ENCODE data around the gene CCDC106.

Gene CCDC106

DNA sequence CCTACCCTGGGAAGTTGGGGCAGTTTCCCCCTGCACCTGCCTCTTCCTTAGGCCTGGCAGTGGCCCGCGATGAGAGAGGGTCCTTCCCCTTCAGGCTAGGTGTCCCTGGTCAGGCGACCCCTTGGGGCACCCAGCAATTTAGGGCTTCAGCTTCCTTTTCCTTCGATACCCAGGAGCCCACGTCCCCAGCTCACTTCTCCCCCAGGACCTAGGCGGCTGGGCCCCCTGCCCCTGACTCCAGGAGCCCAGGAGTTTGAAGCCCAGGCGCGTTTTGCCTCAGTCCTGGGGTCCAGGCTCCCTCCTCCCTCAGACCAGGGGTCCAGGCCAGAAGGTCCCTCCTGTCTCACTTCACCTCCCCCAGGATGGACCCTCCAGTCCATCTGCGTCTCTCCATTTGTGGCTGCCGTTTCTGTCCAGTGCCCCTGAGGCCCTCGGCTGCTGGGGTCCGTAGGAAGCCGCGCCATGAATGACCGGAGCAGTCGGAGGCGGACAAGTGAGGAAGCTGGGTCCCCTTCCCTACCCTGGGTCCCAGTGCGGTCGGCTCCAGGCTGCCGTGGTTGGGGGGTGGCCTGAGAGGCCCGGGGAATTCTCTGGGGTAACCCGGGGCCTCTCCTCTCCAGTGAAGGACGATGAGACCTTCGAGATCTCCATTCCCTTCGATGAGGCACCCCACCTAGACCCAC is 714 bp downstream of the CCDC106 start:
- peak overlapping the region; percentile 67 to 78 for H3K4me3 ChIP-seq (ENCODE audit: low read depth in 1 of 2, low read length in 2 of 2)
- peaks cover 27% of the 10 kb centered on the region for H3K4me1 ChIP-seq (ENCODE audit: insufficient read depth, low read length)
- H3K36me3 ChIP-seq (ENCODE audit: insufficient read depth, low read length): peaks cover 10% of the 10 kb centered on the region
- no peaks in the 10 kb centered on the region for H3K27me3 ChIP-seq (ENCODE audit: control insufficient read depth in 1 of 2, insufficient read depth in 2 of 2, low read length in 2 of 2)
- H3K9ac ChIP-seq (ENCODE audit: low read length): peak overlapping the region; percentile 11
- peak overlapping the region; percentile 81 for H3K27ac ChIP-seq (ENCODE audit: low read depth, low read length)
- H3K9me3 ChIP-seq (ENCODE audit: low read length): no peaks in the 10 kb centered on the region

DNA sequence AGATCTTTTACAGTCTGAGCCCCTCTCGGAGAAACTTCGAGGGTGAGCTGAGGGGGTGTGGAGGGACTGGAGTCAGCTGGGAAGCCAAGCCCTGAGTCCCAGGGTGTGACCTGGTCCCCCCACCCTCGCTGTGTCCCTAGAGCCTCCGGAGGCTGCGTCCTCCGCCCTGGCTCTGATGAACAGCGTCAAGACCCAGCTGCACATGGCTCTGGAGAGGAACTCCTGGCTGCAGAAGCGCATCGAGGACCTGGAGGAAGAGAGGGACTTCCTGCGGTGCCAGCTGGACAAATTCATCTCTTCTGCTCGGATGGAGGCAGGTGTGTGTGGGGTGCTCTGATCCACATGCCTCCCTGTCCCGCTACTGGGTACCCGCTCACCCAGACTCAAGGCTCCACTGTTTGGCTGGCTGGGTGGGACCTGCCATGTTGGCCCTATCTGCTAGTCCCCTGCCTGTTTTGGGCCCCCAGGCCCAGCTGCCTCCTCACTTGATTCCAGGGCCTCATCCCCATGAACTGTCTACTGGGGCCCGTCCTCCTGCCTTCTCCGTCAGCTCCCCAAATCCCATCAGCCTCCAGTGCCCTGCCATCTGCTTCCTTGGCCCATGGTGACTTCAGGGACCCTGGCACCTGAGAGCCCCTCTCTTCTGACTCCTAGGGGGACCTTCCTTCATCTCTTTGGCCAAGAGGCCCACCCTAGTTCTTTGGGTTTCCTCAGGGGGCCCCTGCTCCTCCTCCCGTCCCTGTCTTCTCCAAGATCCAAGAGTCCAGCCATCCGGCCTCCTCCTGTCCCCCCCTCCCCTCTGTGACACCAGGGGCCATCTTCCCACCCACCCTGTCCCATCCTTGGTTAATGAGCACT is 1.5 kb downstream of the CCDC106 start:
- Histone ChIP-seq H3K4me1 (ENCODE audit: insufficient read depth, low read length) (peaks cover 22% of the 10 kb centered on the region), H3K27me3 (ENCODE audit: control insufficient read depth in 1 of 2, insufficient read depth in 2 of 2, low read length in 2 of 2) (no peaks in the 10 kb centered on the region), H3K36me3 (ENCODE audit: insufficient read depth, low read length) (peaks cover 10% of the 10 kb centered on the region), H3K27ac (ENCODE audit: low read depth, low read length) (peak overlapping the region; percentile 81), H3K9me3 (ENCODE audit: low read length) (no peaks in the 10 kb centered on the region), H3K9ac (ENCODE audit: low read length) (peak overlapping the region; percentile 11), H3K4me3 (ENCODE audit: low read depth in 1 of 2, low read length in 2 of 2) (peak overlapping the region; percentile 67 to 78)

DNA sequence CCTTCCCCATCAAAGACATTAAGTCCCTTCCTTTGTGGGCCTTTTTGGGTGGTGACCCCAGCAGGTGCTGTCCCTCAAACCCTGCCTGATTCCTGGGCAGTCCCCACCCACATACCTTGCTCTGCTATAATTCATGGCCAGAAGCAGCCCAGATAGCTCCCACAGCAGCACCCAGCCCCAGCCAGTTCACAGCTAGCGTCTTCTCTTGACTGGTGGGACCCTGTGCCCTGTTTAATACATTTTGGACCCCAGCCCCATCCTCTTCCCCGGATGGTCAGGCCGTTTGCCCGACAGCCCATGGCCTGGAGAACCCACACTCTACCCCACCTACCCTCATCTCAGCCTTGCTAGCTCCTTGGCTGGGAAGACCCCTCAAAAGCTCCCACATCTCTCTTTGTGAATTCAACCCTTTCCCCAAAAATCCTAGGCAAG is 2.1 kb downstream of the CCDC106 start:
- H3K4me3 ChIP-seq (ENCODE audit: low read depth in 1 of 2, low read length in 2 of 2): no peak overlapping the region
- H3K9ac ChIP-seq (ENCODE audit: low read length): no peak overlapping the region
- no peaks in the 10 kb centered on the region for H3K27me3 ChIP-seq (ENCODE audit: control insufficient read depth in 1 of 2, insufficient read depth in 2 of 2, low read length in 2 of 2)
- H3K36me3 ChIP-seq (ENCODE audit: insufficient read depth, low read length): peaks cover 4% of the 10 kb centered on the region
- H3K27ac ChIP-seq (ENCODE audit: low read depth, low read length): no peak overlapping the region
- no peaks in the 10 kb centered on the region for H3K9me3 ChIP-seq (ENCODE audit: low read length)
- H3K4me1 ChIP-seq (ENCODE audit: insufficient read depth, low read length): peaks cover 18% of the 10 kb centered on the region

DNA sequence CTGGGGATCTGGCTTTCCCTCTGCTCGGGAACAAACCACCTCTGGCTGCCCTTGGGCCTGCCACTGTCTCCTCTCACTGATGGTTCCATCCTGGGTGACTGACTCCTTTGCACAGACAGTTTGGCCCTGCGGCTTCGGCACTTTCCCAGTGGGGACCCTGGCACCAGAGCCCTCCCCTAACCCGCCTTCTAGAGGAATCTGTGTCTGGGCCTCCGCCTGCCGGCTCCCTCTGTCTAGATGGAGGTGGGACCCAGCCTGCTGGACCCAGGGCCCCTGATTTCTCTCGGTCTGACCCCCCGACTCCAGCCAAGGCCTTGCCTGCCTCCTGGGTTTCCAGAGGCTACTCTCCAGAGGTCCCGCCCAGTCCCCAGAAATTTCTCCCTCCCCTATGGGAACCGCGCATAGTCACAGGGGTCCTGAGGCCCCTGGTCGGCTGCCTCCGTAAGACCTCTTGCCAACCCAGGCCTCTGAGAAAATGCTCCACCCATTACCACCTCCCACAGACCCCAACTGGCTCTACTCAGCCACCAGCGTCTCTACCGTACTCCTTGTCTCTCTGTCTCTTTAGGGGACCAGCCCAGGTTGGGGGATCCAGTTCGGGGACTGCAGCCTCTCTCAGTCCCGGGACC is 2.7 kb downstream of the CCDC106 start:
- H3K9ac ChIP-seq (ENCODE audit: low read length): no peak overlapping the region

DNA sequence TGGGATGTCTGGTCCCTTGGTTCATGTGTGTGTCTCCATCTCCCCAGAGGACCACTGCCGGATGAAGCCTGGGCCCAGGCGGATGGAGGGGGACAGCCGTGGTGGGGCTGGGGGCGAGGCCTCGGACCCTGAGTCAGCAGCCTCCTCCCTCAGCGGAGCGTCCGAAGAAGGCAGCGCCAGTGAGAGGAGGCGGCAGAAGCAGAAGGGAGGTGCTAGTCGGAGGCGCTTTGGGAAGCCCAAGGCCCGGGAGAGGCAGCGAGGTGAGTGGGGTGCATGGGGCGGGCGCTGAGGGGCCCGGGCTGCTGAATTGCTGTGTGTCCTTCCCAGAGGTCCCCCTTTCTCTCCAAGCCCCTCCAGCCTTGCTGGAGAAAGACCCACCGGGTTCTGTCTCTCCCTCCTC is 3.2 kb downstream of the CCDC106 start:
- H3K36me3 ChIP-seq (ENCODE audit: insufficient read depth, low read length): no peaks in the 10 kb centered on the region
- H3K9me3 ChIP-seq (ENCODE audit: low read length): no peaks in the 10 kb centered on the region
- no peak overlapping the region for H3K27ac ChIP-seq (ENCODE audit: low read depth, low read length)
- H3K9ac ChIP-seq (ENCODE audit: low read length): no peak overlapping the region
- no peaks in the 10 kb centered on the region for H3K27me3 ChIP-seq (ENCODE audit: control insufficient read depth in 1 of 2, insufficient read depth in 2 of 2, low read length in 2 of 2)
- H3K4me1 ChIP-seq (ENCODE audit: insufficient read depth, low read length): peaks cover 25% of the 10 kb centered on the region
- H3K4me3 ChIP-seq (ENCODE audit: low read depth in 1 of 2, low read length in 2 of 2): no peak overlapping the region

More for the DNA sequence above, 2.7 kb downstream of the CCDC106 start:
- H3K27me3 ChIP-seq (ENCODE audit: control insufficient read depth in 1 of 2, insufficient read depth in 2 of 2, low read length in 2 of 2): no peaks in the 10 kb centered on the region
- peaks cover 20% of the 10 kb centered on the region for H3K4me1 ChIP-seq (ENCODE audit: insufficient read depth, low read length)
- H3K27ac ChIP-seq (ENCODE audit: low read depth, low read length): no peak overlapping the region
- no peaks in the 10 kb centered on the region for H3K36me3 ChIP-seq (ENCODE audit: insufficient read depth, low read length)
- no peaks in the 10 kb centered on the region for H3K9me3 ChIP-seq (ENCODE audit: low read length)
- no peak overlapping the region for H3K4me3 ChIP-seq (ENCODE audit: low read depth in 1 of 2, low read length in 2 of 2)

DNA sequence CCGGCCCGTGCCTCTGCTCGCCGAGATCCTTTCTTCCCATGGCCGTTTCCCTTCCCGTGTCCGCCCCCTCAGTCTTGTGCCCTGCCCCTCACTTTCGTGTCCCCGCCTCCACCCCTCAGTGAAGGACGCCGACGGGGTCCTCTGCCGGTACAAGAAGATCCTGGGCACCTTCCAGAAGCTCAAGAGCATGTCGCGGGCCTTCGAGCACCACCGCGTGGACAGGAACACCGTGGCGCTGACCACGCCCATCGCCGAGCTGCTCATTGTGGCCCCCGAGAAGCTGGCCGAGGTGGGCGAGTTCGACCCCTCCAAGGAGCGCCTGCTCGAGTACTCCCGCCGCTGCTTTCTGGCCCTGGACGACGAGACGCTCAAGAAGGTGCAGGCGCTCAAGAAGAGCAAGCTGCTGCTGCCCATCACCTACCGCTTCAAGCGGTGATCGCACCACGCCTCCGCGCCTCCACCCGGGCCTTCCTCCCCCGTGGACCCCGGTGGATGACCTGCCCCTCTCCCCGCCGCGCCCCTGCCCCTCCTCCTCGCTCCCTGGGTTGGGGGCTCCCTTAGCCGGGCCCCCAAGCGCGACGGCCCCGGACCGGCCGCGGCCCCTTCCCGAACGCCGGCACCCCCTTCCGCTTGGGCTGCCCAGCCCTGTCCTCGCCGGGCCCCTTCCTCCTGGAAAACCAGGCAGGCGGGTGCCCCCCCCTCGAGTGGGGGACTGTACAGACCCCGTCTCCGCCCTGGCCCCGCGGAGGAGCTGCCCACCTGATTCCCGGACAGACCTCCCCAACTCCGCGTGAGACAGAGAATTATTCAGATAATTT is 4.5 kb downstream of the CCDC106 start:
- Histone ChIP-seq H3K4me1 (ENCODE audit: insufficient read depth, low read length) (peaks cover 31% of the 10 kb centered on the region), H3K27ac (ENCODE audit: low read depth, low read length) (no peak overlapping the region), H3K4me3 (ENCODE audit: low read depth in 1 of 2, low read length in 2 of 2) (no peak overlapping the region), H3K36me3 (ENCODE audit: insufficient read depth, low read length) (no peaks in the 10 kb centered on the region), H3K9ac (ENCODE audit: low read length) (no peak overlapping the region), H3K27me3 (ENCODE audit: control insufficient read depth in 1 of 2, insufficient read depth in 2 of 2, low read length in 2 of 2) (no peaks in the 10 kb centered on the region), H3K9me3 (ENCODE audit: low read length) (no peaks in the 10 kb centered on the region)

DNA sequence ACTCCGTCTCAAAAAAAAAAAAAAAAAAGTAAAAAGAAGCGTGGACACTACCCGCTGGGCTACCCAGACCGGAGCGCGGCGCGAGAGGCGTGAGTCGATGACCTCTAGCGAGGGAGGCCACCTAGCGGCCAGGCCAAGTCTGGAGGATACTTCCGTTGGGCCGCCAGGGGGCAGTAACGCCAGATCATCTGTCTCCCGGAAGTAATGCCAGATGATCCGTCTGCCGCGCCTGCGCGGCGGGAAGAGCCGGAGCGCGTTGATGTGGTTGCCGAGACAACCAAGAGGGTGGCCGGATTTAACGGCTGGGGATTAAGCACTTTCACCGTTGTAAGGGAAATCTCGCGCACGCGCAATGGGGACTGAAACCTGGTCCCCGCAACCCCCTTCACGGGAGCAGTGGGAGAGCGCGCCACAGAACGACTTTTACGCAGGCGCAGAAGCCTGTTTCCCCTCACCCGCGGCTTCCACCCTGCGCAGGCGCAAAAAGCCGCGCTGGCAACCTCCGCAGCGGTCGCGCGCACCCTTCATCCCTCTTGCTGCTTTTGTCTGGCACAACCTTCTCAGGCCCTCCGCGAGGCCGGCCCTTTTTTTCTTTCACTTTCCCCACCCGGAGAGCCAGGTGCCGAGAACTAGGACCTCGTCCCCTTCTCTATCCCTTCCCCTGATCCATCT is 5.8 kb downstream of the CCDC106 start:
- Histone ChIP-seq H3K27ac (ENCODE audit: low read depth, low read length) (peak overlapping the region; percentile 98), H3K9ac (ENCODE audit: low read length) (peak overlapping the region; percentile 79), H3K4me3 (ENCODE audit: low read depth in 1 of 2, low read length in 2 of 2) (peak overlapping the region; percentile 59 to 70), H3K4me1 (ENCODE audit: insufficient read depth, low read length) (peaks cover 42% of the 10 kb centered on the region), H3K27me3 (ENCODE audit: control insufficient read depth in 1 of 2, insufficient read depth in 2 of 2, low read length in 2 of 2) (no peaks in the 10 kb centered on the region), H3K36me3 (ENCODE audit: insufficient read depth, low read length) (no peaks in the 10 kb centered on the region), H3K9me3 (ENCODE audit: low read length) (no peaks in the 10 kb centered on the region)

DNA sequence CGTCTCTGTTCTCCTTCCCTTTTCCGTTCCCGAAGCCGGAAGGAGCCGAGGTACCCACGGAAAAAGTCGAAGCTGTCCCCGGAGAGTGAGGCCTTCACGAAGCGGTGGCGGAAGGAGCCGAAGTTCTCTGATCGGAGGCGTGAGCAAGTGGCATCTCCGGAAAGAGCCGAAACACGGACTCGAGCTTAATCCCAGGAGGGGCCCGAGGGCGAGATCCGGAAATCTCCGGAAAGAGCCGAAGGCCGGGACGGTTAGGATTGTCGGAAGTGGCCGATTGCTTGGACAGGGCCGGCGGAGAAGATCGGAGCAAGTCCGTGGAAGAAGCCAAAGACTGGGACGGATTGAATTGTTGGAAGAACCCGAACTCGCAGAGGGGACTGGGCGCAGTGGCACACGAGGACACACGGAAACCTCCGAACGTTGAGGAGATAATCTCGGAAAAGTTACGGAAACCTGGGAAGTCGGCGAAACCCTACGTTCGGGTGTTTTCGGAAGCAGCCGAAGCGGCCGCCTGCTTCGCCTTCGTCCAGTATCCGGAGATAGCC is 6.4 kb downstream of the CCDC106 start:
- peak overlapping the region; percentile 79 for H3K9ac ChIP-seq (ENCODE audit: low read length)
- no peaks in the 10 kb centered on the region for H3K27me3 ChIP-seq (ENCODE audit: control insufficient read depth in 1 of 2, insufficient read depth in 2 of 2, low read length in 2 of 2)
- peak overlapping the region; percentile 98 for H3K27ac ChIP-seq (ENCODE audit: low read depth, low read length)
- H3K4me3 ChIP-seq (ENCODE audit: low read depth in 1 of 2, low read length in 2 of 2): peak overlapping the region; percentile 59 to 70
- H3K4me1 ChIP-seq (ENCODE audit: insufficient read depth, low read length): peaks cover 39% of the 10 kb centered on the region
- no peaks in the 10 kb centered on the region for H3K9me3 ChIP-seq (ENCODE audit: low read length)
- peaks cover 3% of the 10 kb centered on the region for H3K36me3 ChIP-seq (ENCODE audit: insufficient read depth, low read length)

DNA sequence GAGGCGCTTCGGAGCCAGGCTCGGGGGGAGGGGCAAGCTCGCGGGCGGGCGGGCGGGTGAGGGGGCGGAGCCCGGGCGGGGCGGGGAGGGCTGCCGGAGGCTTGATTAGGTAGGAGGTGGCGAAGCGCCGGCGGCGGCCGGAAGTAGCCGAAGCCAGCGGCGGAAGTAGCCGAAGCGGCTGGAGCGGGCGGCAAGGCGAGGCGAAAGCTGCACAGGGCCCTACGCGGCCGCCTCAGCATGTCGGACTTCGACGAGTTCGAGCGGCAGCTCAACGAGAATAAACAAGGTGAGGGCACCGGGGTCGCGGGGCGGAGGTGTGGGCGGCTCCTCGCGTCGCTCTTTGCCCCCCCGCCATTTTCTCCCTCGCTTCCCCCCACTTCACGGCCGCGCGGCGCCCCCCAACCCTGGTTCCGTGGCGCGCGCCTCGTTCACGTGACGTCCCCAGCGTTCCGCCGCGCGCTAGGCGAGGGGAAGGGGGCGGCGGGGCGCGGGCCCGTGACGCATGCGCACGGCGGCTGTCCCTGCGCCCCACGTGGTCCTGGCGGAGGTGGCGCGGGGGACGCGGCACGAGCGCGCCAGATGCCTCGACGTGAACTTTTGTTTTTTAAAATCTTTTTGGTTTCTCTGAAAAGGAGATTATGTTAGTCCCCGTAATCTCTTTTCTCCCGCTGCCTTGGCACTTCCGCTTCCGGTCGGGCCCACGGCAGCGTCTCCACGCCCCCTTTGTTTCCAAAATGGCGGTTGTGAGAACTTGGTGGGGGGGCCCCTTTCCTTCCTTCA is 7.0 kb downstream of the CCDC106 start, which contains the start of gene U2AF2:
Gene U2AF2, plus strand, starts transcription at position 168 of the 780 bp plus-strand sequence. Its CDS starts 70 bp downstream, at position 238.
- H3K27me3 ChIP-seq (ENCODE audit: control insufficient read depth in 1 of 2, insufficient read depth in 2 of 2, low read length in 2 of 2): no peaks in the 10 kb centered on the region
- H3K9me3 ChIP-seq (ENCODE audit: low read length): no peaks in the 10 kb centered on the region
- peaks cover 35% of the 10 kb centered on the region for H3K4me1 ChIP-seq (ENCODE audit: insufficient read depth, low read length)
- H3K9ac ChIP-seq (ENCODE audit: low read length): peak within 1 kb of the TSS; percentile 82
- peak within 1 kb of the TSS; percentile 98 for H3K27ac ChIP-seq (ENCODE audit: low read depth, low read length)
- peaks cover 9% of the 10 kb centered on the region for H3K36me3 ChIP-seq (ENCODE audit: insufficient read depth, low read length)
- peak within 1 kb of the TSS; percentile 95 for H3K4me3 ChIP-seq (ENCODE audit: low read depth in 1 of 2, low read length in 2 of 2)

DNA sequence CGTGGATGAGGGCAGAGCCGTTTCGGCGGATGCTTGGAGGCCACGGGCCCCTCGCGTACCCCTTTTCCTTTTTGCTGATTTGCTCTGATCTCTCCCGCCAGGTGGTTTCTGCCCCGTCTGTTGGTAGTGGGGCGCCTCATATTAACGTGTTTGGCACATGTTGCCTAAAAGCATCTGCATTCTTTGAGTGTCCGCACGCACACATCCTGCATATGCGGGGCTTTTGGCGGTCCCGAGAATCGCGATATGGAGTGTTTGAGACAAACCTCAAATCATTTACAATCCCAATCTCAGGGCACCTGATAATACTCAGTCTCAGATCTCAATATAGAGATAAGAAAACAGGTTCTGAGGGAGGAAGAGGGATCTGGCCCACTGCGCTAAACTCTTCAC is 7.6 kb downstream of the CCDC106 start:
- Histone ChIP-seq H3K36me3 (ENCODE audit: insufficient read depth, low read length) (peaks cover 14% of the 10 kb centered on the region), H3K4me3 (ENCODE audit: low read depth in 1 of 2, low read length in 2 of 2) (peak overlapping the region; percentile 95), H3K9me3 (ENCODE audit: low read length) (no peaks in the 10 kb centered on the region), H3K9ac (ENCODE audit: low read length) (peak overlapping the region; percentile 82), H3K27me3 (ENCODE audit: control insufficient read depth in 1 of 2, insufficient read depth in 2 of 2, low read length in 2 of 2) (no peaks in the 10 kb centered on the region), H3K27ac (ENCODE audit: low read depth, low read length) (peak overlapping the region; percentile 88), H3K4me1 (ENCODE audit: insufficient read depth, low read length) (peaks cover 35% of the 10 kb centered on the region)
